Chondrocyte (in vitro differentiated cells): ENCODE measurements around the gene NUP50. TPM values are rescaled to one million over a fixed set of nuclear protein-coding genes. Genes with fewer than 3 reads are reported as not detected.

ENCODE experiments used
- DNase-seq: peaks from one replicate; pipeline ENCODE4 v3.0.0; 2021; ENCODE audit warnings: mixed read lengths, low spot score
- H3K27ac Mint-ChIP-seq: one replicate; pipeline ENCODE4 v1.8.0; 2021; ENCODE audit warnings: mild to moderate bottlenecking, moderate library complexity, mixed read lengths; ENCODE audit not compliant: unreplicated experiment
- H3K27me3 Mint-ChIP-seq: 2 replicates; pipeline ENCODE4 v1.8.0; 2021; ENCODE audit warnings: low read depth, mixed read lengths
- H3K36me3 Mint-ChIP-seq: 2 replicates; pipeline ENCODE4 v1.8.0; 2021; ENCODE audit warnings: low read depth, mixed read lengths
- H3K4me1 Mint-ChIP-seq: 2 replicates; pipeline ENCODE4 v1.8.0; 2021; ENCODE audit warnings: low read depth, mild to moderate bottlenecking, mixed read lengths
- H3K4me3 Mint-ChIP-seq: one replicate; pipeline ENCODE4 v1.8.0; 2021; ENCODE audit warnings: mild to moderate bottlenecking, moderate library complexity, mixed read lengths; ENCODE audit not compliant: unreplicated experiment
- H3K9me3 Mint-ChIP-seq: 2 replicates; pipeline ENCODE4 v1.8.0; 2021; ENCODE audit warnings: low read depth, mixed read lengths
- total RNA-seq: library from RNA; stranded (reverse); gene quantifications from 3 replicates; pipeline ENCODE4 v1.2.1, GENCODE V29; 2021
- TF ChIP-seq, protein P1 (sequence below): fragments of 200-600 bp; sonication (generic); IDR thresholded peaks from 2 replicates; pipeline ENCODE4 v1.5.0; 2021; ENCODE audit warnings: antibody characterized with exemption, mild to moderate bottlenecking, moderate library complexity

The NUP50 gene
- total RNA-seq, 1 donor from 2014 or later, result 44.1 TPM

DNA sequence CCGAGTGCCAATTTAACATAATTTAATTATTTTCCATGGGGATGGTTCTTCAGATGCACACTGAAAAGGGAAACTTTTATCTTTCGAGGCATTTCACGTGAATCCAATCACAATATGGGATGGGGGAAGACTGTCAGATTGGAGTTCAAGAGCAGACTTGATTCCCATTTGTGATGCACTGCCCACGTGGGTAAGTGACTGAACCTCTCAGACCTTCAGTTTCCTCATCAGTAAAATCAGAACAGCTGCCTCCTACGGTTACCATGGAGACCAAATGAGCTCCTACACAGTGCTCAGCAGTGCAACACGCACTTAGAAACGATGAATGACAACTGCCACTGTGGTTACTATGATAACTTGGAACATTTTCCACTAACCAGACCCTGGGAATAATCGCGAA, 55.3 kb downstream of the NUP50 start:
- TF ChIP-seq, protein P1, sequence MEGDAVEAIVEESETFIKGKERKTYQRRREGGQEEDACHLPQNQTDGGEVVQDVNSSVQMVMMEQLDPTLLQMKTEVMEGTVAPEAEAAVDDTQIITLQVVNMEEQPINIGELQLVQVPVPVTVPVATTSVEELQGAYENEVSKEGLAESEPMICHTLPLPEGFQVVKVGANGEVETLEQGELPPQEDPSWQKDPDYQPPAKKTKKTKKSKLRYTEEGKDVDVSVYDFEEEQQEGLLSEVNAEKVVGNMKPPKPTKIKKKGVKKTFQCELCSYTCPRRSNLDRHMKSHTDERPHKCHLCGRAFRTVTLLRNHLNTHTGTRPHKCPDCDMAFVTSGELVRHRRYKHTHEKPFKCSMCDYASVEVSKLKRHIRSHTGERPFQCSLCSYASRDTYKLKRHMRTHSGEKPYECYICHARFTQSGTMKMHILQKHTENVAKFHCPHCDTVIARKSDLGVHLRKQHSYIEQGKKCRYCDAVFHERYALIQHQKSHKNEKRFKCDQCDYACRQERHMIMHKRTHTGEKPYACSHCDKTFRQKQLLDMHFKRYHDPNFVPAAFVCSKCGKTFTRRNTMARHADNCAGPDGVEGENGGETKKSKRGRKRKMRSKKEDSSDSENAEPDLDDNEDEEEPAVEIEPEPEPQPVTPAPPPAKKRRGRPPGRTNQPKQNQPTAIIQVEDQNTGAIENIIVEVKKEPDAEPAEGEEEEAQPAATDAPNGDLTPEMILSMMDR, result no peak
- Mint-ChIP-seq H3K4me3 (no peak overlapping the region), H3K4me1 (peaks cover 34% of the 10 kb centered on the region), H3K27me3 (no peaks in the 10 kb centered on the region), H3K27ac (no peak overlapping the region), H3K9me3 (no peaks in the 10 kb centered on the region), H3K36me3 (no peaks in the 10 kb centered on the region)
- DNase-seq, result no peak

- Mint-ChIP-seq H3K4me1 (peaks cover 40% of the 10 kb centered on the region), H3K27ac (peak overlapping the region; percentile 30), H3K36me3 (no peaks in the 10 kb centered on the region), H3K4me3 (no peak overlapping the region), H3K9me3 (no peaks in the 10 kb centered on the region), H3K27me3 (no peaks in the 10 kb centered on the region)
- TF ChIP-seq, protein P1, result no peak
- no peak for DNase-seq
Observed at GRCh38 chr22:45221201-45221600, 57.5 kb downstream of the NUP50 start.

DNA sequence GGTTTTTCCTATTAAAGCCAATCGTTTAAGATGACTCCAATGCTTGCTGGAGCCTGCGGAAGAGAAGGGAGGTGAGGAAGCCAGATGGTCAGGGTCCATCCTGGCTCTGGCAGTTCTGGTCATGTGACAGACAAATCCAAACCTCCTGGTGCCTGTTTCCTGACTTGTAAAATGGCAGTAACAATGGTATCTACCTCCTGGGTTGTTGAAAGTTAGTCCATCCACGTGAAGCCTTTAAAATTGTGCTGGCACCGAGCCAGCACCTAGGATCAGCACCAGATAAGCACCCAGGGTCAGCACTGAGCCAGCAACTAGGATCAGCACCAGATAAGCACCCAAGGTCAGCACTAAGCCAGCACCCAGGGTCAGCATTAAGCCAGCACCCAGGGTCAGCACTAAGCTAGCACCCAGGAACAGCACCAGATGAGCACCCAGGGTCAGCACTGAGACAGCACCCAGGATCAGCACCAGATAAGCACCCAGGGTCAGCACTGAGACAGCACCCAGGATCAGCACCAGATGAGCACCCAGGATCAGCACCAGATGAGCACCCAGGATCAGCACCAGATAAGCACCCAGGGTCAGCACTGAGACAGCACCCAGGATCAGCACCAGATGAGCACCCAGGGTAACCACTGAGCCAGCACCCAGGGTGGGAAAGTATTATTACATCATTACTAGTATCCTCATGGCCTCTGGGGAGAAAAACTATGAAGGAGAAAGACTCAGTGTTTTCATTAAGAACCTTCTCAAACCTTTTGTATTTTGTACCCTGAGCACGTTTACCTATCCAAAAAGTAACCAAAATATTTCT, 59.8 kb downstream of the NUP50 start:
- no peak for DNase-seq
- Mint-ChIP-seq H3K27me3 (no peaks in the 10 kb centered on the region), H3K4me1 (peaks cover 44% of the 10 kb centered on the region), H3K27ac (no peak overlapping the region), H3K9me3 (no peaks in the 10 kb centered on the region), H3K4me3 (no peak overlapping the region), H3K36me3 (no peaks in the 10 kb centered on the region)
- TF ChIP-seq, protein P1, result no peak

DNA sequence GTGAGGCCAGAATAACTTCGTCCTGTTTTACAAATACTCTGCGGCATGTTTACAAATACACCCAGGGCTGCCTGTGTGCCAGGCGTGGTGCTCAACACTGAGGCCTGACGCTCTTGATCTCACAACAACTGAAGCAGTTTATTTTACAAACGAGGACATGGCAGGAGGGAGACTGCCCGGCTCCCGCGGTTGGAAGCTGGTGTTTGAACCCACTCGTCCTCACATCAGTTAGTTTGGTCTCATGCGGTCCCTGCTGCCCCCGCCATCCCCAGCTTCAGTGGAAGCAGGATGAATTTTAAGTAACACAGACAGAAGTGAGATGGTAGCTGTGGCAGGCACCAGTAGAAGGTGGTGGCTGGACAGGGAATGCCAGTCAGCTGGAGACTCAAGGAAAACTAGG, 60.6 kb downstream of the NUP50 start:
- Mint-ChIP-seq H3K4me3 (no peak overlapping the region), H3K4me1 (peaks cover 37% of the 10 kb centered on the region), H3K27ac (peak overlapping the region; percentile 66), H3K27me3 (no peaks in the 10 kb centered on the region), H3K9me3 (no peaks in the 10 kb centered on the region), H3K36me3 (no peaks in the 10 kb centered on the region)
- TF ChIP-seq, protein P1, result no peak
- no peak for DNase-seq

- H3K9me3 Mint-ChIP-seq, result no peaks in the 10 kb centered on the region
- no peak overlapping the region for H3K4me3 Mint-ChIP-seq
- no peaks in the 10 kb centered on the region for H3K27me3 Mint-ChIP-seq
- H3K36me3 Mint-ChIP-seq, result no peaks in the 10 kb centered on the region
- H3K4me1 Mint-ChIP-seq, result peaks cover 37% of the 10 kb centered on the region
- no peak for DNase-seq
- H3K27ac Mint-ChIP-seq, result no peak overlapping the region
- TF ChIP-seq, protein P1, result no peak
Observed at GRCh38 chr22:45224988-45225731, 61.4 kb downstream of the NUP50 start.
